ENCODE data around the gene ZNF790.
"Not testable (repeated sequence)": the region's sequence is repeated elsewhere in the genome, so short reads cannot be mapped to it uniquely, and the experiment has no call there.

Gene ZNF790

GRCh38 chr19:36837906-36838783 lies at the start of gene ZNF790:
Gene ZNF790 (minus strand): TSS chr19:36838387. CDS start chr19:36825619, 12,768 bp downstream.
- peak; percentile 41 for DNase-seq

GRCh38 chr19:36876993-36877938 lies 39.1 kb upstream of the ZNF790 start:
- in situ Hi-C loops (cut with HindIII; ENCODE audit: low pct_ligation_motif_present, low pct_unique_long_range_greater_than_20kb, low sequenced_read_pairs): no loop called here
- DNase-seq: no peak

More at GRCh38 chr19:36837906-36838783, at the start of gene ZNF790:
- in situ Hi-C loops (cut with HindIII; ENCODE audit: low pct_ligation_motif_present, low pct_unique_long_range_greater_than_20kb, low sequenced_read_pairs): no loop called here

GRCh38 chr19:36851898-36852297 lies 13.7 kb upstream of the ZNF790 start:
- in situ Hi-C loops (cut with HindIII; ENCODE audit: low pct_ligation_motif_present, low pct_unique_long_range_greater_than_20kb, low sequenced_read_pairs): no loop called here
- no peak for DNase-seq

- peak; percentile 77 for DNase-seq
- in situ Hi-C loops (cut with HindIII; ENCODE audit: low pct_ligation_motif_present, low pct_unique_long_range_greater_than_20kb, low sequenced_read_pairs): no loop called here
These were observed 12.6 kb upstream of the ZNF790 start, which contains the start of gene ZNF345 for GRCh38 chr19:36850559-36851442. Gene ZNF345 (plus strand): TSS chr19:36850876. CDS start chr19:36876831, 25,955 bp downstream.

GRCh38 chr19:36849701-36850558 lies 11.7 kb upstream of the ZNF790 start:
- DNase-seq: peak; percentile 64
- in situ Hi-C loops (cut with HindIII; ENCODE audit: low pct_ligation_motif_present, low pct_unique_long_range_greater_than_20kb, low sequenced_read_pairs): no loop called here

- in situ Hi-C loops (cut with HindIII; ENCODE audit: low pct_ligation_motif_present, low pct_unique_long_range_greater_than_20kb, low sequenced_read_pairs): no loop called here
- no peak for DNase-seq
These were observed 9.8 kb upstream of the ZNF790 start for GRCh38 chr19:36847968-36848367.

- in situ Hi-C loops (cut with HindIII; ENCODE audit: low pct_ligation_motif_present, low pct_unique_long_range_greater_than_20kb, low sequenced_read_pairs): no loop called here
- DNase-seq: no peak
These were observed 667 bp upstream of the ZNF790 start for GRCh38 chr19:36838784-36839324.

GRCh38 chr19:36837176-36837905 lies 846 bp downstream of the ZNF790 start:
- no peak for DNase-seq
- in situ Hi-C loops (cut with HindIII; ENCODE audit: low pct_ligation_motif_present, low pct_unique_long_range_greater_than_20kb, low sequenced_read_pairs): no loop called here

- in situ Hi-C loops (cut with HindIII; ENCODE audit: low pct_ligation_motif_present, low pct_unique_long_range_greater_than_20kb, low sequenced_read_pairs): no loop called here
- DNase-seq: no peak
These were observed 4.8 kb downstream of the ZNF790 start for GRCh38 chr19:36833430-36833829.

- DNase-seq: no peak
- in situ Hi-C loops (cut with HindIII; ENCODE audit: low pct_ligation_motif_present, low pct_unique_long_range_greater_than_20kb, low sequenced_read_pairs): no loop called here
These were observed 16.4 kb downstream of the ZNF790 start for GRCh38 chr19:36821758-36822157.

GRCh38 chr19:36819130-36819630 lies 19.0 kb downstream of the ZNF790 start:
- in situ Hi-C loops (cut with HindIII; ENCODE audit: low pct_ligation_motif_present, low pct_unique_long_range_greater_than_20kb, low sequenced_read_pairs): no loop called here
- DNase-seq: no peak

- DNase-seq: no peak
- in situ Hi-C loops (cut with HindIII; ENCODE audit: low pct_ligation_motif_present, low pct_unique_long_range_greater_than_20kb, low sequenced_read_pairs): no loop called here
These were observed 31.2 kb downstream of the ZNF790 start for GRCh38 chr19:36807029-36807428.

GRCh38 chr19:36805364-36805763 lies 32.8 kb downstream of the ZNF790 start:
- in situ Hi-C loops (cut with HindIII; ENCODE audit: low pct_ligation_motif_present, low pct_unique_long_range_greater_than_20kb, low sequenced_read_pairs): no loop called here
- DNase-seq: no peak

GRCh38 chr19:36797786-36798108 lies 40.4 kb downstream of the ZNF790 start:
- DNase-seq: no peak
- in situ Hi-C loops (cut with HindIII; ENCODE audit: low pct_ligation_motif_present, low pct_unique_long_range_greater_than_20kb, low sequenced_read_pairs): no loop called here

GRCh38 chr19:36796714-36796992 lies 41.5 kb downstream of the ZNF790 start:
- no peak for DNase-seq
- in situ Hi-C loops (cut with HindIII; ENCODE audit: low pct_ligation_motif_present, low pct_unique_long_range_greater_than_20kb, low sequenced_read_pairs): no loop called here

- in situ Hi-C loops (cut with HindIII; ENCODE audit: low pct_ligation_motif_present, low pct_unique_long_range_greater_than_20kb, low sequenced_read_pairs); DNase-seq: not testable (repeated sequence)
These were observed 46.6 kb downstream of the ZNF790 start for GRCh38 chr19:36791420-36792141.
